ENCODE measurements around the gene UGT1A5.

UGT1A5 gene

DNA sequence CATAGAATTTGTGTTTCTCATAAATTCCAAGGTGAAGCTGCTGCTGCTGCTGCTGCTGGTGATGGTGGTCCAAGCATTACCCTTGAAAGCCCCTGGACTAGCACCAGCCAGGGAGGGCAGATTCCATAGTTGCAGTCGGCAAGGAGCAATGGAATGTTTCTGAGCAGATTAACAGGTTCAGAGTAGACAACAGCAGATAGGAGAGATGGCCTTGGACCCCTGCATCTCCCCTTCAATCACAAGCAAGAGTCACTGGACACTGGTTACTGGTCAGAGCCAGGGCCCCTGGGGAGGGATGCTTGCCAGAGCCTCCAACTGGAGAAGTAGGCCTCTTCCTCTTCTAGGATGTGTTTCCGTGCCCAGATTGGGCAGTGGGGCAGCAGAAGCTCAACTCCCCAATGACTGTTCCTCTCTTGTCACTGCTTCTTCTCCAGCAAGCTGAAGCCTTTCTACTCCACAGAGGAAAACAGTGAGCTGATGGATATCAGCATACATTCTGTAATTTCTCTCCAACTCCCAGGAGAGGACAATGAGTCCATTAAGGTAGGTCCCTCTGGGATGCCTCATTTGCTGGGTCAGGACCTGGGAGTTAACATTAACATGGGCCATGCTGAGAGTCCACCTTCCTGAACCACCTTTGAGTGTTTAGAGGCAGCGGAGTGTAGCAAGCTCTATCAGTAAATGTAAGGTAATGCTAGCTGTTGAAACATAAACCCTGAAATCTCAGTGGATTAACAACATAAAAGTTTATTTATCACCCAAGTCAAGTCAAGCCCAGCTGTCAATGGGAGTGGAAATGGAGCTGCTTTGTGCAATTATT, 100.7 kb downstream of the UGT1A5 start:
- DNase-seq, result no peak

- no peak for DNase-seq
Observed at GRCh38 chr2:233814056-233814835, 101.5 kb downstream of the UGT1A5 start.

DNA sequence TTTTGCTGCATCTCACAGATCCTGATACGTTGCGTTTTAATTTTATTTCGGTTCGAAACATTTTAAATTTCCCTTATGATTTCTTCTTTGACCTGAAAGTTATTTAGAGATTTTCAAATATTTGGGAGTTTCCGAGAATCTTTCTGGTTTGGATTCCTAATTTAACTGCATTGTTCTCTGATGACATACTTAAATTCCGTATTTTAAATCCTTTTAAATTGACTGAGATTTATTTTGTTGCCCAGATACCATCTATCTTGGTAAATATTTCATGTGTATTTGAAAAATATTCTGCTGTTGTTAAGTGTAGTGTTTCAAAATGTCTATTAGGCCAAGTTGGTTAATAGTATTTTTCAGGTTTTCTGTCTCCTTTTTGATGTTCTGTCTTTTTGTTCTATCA, 103.2 kb downstream of the UGT1A5 start:
- DNase-seq, result no peak

GRCh38 chr2:233816334-233816733, 103.6 kb downstream of the UGT1A5 start:
- no peak for DNase-seq

- no peak for DNase-seq
Observed at GRCh38 chr2:233816771-233817170, 104.1 kb downstream of the UGT1A5 start.

DNA sequence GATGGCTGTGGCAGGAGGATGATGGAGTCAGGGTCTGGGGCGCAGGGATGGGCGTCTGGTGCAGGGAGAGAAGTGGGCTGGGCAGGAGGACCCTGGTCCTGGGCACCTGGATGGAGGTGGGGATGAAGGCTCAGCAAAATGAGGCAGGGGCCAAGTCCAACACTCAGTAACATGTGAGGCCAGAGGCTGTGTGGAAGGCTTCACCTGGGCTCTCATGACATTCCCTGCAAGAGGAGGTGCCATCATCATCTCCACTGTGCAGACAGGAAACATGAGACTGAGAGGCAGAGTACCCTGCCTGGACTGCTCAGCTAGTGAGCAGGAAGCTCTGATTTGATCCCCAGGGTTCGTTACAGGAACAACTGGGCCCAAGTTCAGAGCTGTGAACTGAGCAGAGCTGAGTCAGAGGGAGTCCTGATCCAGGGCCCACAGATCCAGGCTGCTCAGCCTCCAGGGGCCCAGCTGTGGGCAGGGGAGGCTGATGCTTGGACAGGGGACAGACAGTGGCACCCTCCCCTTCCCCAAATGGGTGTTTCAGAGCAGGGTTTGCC, 104.7 kb downstream of the UGT1A5 start:
- DNase-seq, result no peak

DNA sequence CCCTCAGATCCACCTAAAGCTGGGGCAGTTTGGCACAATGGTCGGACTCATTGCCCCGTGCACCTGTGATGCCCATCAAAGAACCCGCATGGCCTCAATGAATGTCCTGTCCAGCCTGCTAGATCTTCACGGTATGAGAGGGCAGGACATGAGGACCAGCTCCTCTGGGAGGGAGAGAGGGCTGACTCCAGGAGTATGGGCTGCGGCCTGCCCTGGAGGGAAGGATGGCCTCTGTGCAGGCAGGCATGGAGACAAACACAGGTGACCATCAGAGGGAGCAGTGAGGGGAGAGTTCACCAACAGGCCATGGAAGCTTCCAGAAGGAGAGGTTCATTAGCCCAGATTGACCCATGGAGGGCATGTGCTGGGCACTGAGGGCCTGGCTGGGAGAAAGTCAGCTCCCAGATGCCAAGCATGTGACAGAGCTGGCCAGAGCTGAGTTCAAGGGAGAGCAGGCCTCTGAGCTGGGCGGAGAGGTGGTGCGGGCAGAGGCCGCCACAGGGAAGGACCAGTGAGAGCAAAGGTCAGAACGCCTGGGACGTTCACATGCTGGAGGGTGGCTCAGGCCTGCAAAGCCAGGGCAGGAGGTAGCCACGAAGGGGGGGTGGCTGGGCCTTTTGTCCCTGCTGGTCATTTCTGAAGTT, 105.4 kb downstream of the UGT1A5 start:
- DNase-seq, result no peak

DNA sequence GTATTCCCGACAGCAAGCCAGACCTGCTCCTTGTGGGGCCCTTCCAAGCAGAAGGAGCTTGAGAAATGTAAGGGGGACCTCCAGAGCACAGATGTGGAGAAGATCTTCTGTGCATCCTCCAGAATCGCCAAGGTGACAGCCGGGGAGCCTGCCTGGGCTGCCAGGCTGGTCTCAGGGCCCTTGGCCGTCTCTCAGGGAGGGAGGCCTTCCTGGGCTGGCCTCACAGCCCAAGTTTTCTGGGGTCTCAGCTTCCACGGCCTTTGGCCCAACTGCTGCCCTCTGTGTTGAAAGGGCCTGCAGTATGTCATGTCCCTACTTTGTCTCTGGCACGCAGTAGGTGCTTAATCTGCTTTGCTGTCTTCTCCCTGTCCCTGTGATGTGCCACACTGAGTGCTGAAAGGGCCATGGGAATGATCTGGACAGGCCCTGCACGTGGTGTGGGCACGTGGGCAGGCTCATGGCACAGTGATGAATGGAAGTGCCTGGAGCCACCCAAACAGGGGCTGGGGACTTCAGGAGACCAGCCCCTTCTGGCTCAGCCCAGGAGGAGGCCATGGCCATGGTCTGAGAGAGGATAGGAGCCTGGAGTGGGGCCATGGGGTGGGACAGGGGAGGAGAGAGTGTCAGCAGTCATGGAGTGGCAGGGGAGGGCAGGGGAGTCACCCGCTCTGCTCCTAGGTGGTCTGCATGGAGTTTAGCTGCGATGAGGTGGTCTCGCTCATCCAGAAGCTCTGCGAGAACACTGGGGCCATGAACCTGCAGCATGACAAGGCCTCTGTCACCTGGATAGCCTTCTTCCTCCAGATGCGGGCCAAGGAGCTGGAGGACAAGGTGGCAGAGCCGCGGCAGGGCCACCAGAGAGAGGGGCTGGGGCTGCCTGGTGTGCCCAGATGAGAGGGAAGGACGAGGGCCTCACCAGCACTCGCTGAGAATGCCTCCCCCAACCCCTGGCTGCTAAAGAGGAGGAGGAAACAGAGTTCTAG, 106.2 kb downstream of the UGT1A5 start:
- no peak for DNase-seq

DNA sequence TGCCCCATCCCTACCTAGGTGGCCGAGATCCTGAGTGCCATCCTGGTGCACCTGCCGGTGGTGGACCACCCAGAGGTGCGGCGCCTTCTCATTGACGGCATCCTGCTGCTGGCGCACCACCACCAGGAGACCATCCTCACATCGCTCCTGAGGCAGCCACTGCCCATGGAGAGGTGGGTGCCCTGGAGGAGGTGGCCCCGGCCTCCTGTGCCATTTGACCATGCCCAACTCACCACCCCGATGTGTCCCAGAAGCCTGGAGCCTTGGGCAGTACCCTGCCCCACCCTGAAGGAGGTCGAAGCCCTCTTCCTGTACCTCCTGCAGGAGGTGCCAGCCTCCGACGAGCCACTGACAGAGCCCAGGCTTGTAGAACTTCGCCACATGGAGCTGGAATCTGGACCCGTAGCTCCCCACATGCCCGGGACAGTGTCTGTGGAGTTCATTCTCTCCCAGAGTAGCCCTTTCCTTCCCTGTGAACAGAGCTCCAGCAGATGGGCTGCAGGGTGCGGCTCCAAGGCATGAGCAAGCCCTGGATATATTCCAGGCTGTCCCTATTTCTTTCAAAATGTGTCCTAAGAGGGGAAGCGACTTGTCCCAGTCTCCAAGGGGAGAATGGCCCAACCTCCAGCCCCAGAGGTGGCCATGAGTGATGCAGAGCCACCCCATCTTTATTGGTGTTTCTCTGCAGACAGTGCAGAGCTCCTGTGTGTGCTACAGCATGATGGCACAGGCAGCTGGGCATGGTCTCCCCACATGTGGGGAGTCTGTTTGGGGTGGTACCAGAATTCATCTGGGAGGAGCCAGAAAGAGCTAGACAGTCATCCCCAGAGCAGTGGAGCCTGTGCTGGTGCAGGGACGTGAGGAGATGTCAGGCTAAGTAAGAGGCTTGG, 107.4 kb downstream of the UGT1A5 start:
- DNase-seq, result no peak

GRCh38 chr2:233820774-233821105, 108.0 kb downstream of the UGT1A5 start:
- DNase-seq, result no peak

DNA sequence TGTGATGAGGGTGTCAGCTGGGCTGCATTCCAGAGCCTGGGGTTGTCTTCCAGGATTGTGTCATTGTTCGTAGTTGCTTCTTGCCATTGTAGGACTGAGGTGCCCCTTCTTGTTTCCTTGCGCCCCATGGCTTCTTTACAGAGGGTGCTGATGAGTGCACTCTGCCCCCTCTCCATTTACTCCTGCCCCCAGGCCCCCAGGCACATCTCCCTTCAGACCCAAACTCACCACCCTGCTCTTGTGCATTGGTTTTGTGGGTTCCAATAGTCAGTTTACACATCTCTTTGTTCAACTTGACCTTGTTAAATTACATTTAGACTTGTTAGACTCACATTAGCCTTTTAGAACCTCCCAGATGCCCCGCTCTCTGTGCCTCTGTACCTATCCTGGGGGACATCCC, 108.5 kb downstream of the UGT1A5 start:
- no peak for DNase-seq

- no peak for DNase-seq
Observed at GRCh38 chr2:233821709-233822100, 109.0 kb downstream of the UGT1A5 start.

DNA sequence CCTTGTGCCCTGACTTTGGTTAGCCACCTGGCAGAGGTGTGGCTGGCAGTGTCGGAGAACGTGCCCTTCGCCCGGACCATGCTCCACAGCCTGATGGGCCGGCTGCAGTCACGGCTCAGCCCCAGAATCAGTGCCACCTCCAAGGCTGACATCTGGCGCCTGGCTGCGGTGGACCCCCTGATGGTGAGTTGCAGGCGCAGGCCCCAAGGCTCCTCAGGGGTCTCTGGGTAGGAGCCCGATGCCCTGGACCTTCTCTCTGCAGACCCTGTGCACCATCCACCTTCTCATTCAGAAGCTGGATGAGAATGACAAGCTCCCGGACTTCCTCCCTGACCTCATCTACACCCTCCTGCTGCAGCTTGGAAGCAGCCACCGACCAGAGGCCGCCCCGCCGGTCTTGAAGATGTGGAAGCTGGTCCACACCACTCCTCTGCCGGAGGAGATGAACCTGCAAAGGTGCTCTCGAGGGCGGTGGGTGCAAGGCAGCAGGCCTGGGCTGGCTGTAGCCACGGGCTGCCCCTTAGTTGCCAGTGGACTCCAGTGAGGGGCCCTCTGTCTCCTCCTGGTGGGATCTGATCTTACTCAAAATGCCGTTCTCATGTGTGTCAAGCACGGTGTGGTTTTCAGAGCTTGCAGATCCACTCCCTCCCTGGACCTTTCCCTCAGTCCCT, 109.5 kb downstream of the UGT1A5 start:
- no peak for DNase-seq

Measured in fibroblast of skin of right quadriceps (primary cell).